D341Med (cell line): ENCODE data around the gene RCAN1.
"Not testable (repeated sequence)": the region's sequence is repeated elsewhere in the genome, so short reads cannot be mapped to it uniquely, and the experiment has no call there.

Source experiments
- DNase-seq: peaks from one replicate; pipeline ENCODE4 v3.0.0; 2012; ENCODE audit warnings: low spot score

The RCAN1 gene

GRCh38 chr21:34514576-34515115 lies 100.3 kb downstream of the RCAN1 start:
- no peak for DNase-seq

- peak; percentile 52 for DNase-seq
These were observed 101.7 kb downstream of the RCAN1 start for GRCh38 chr21:34513129-34513675.

GRCh38 chr21:34511787-34512455 lies 103.0 kb downstream of the RCAN1 start, which contains the start of gene KCNE1:
Gene KCNE1, minus strand, starts transcription at chr21:34512210. Its CDS starts 62,576 bp downstream, at chr21:34449634.
- no peak for DNase-seq

GRCh38 chr21:34511181-34511580 lies 103.7 kb downstream of the RCAN1 start:
- no peak for DNase-seq

GRCh38 chr21:34510148-34511142 lies 104.5 kb downstream of the RCAN1 start:
- peak; percentile 50 for DNase-seq

GRCh38 chr21:34509151-34509550 lies 105.8 kb downstream of the RCAN1 start:
- DNase-seq: no peak

GRCh38 chr21:34504595-34504994 lies 110.3 kb downstream of the RCAN1 start:
- DNase-seq: no peak

- no peak for DNase-seq
These were observed 112.3 kb downstream of the RCAN1 start for GRCh38 chr21:34502480-34503106.

GRCh38 chr21:34501716-34502115 lies 113.2 kb downstream of the RCAN1 start:
- DNase-seq: no peak

- no peak for DNase-seq
These were observed 114.7 kb downstream of the RCAN1 start for GRCh38 chr21:34500191-34500590.

- no peak for DNase-seq
These were observed 115.8 kb downstream of the RCAN1 start for GRCh38 chr21:34499116-34499515.

- no peak for DNase-seq
These were observed 116.3 kb downstream of the RCAN1 start for GRCh38 chr21:34498623-34499022.

- not testable (repeated sequence) for DNase-seq
These were observed 131.1 kb downstream of the RCAN1 start for GRCh38 chr21:34483854-34484253.

GRCh38 chr21:34483435-34483834 lies 131.5 kb downstream of the RCAN1 start:
- not testable (repeated sequence) for DNase-seq

- DNase-seq: not testable (repeated sequence)
These were observed 147.6 kb downstream of the RCAN1 start for GRCh38 chr21:34467333-34467732.
